Stimulated activated effector memory CD8-positive, alpha-beta T cell treated with anti-CD3 and anti-CD28 coated beads, Interleukin-12 subunit alpha, Interleukin-12 subunit beta, amount 100 ng/mL, for 72 hours (primary cell): ENCODE results near the gene LRFN3.
"Not testable (repeated sequence)": the region's sequence is repeated elsewhere in the genome, so short reads cannot be mapped to it uniquely, and the experiment has no call there.

ENCODE experiments used
- ATAC-seq: fragments of 150-1000 bp; cut with Tn5 transposase; 2 replicates; pipeline ENCODE4 v1.10.0; 2021
- DNase-seq, 2 donors: peaks; one replicate each; pipeline ENCODE4 v3.0.0; 2021 to 2022; ENCODE audit warnings: low spot score in 2 of 2
- H3K27ac Mint-ChIP-seq: one replicate; pipeline ENCODE4 v1.8.0; 2022; ENCODE audit warnings: mild to moderate bottlenecking, mixed read lengths
- H3K36me3 Mint-ChIP-seq: one replicate; pipeline ENCODE4 v1.8.0; 2022; ENCODE audit warnings: mild to moderate bottlenecking, mixed read lengths
- H3K4me1 Mint-ChIP-seq: one replicate; pipeline ENCODE4 v1.8.0; 2022; ENCODE audit warnings: mixed read lengths
- H3K4me3 Mint-ChIP-seq: one replicate; pipeline ENCODE4 v1.8.0; 2022; ENCODE audit warnings: mild to moderate bottlenecking, mixed read lengths
- H3K9me3 Mint-ChIP-seq: one replicate; pipeline ENCODE4 v1.8.0; 2022; ENCODE audit warnings: mixed read lengths

The LRFN3 gene

GRCh38 chr19:35940839-35941238 lies 4.7 kb downstream of the LRFN3 start:
- no peak overlapping the region for H3K4me3 Mint-ChIP-seq
- no peaks in the 10 kb centered on the region for H3K9me3 Mint-ChIP-seq
- ATAC-seq (no peak), DNase-seq (no peak)
- H3K4me1 Mint-ChIP-seq: peaks cover 43% of the 10 kb centered on the region
- H3K36me3 Mint-ChIP-seq: peaks cover 6% of the 10 kb centered on the region
- H3K27ac Mint-ChIP-seq: no peak overlapping the region

GRCh38 chr19:35942235-35942634 lies 6.1 kb downstream of the LRFN3 start:
- Mint-ChIP-seq H3K4me1 (peaks cover 47% of the 10 kb centered on the region), H3K9me3 (no peaks in the 10 kb centered on the region), H3K36me3 (peaks cover 13% of the 10 kb centered on the region), H3K27ac (no peak overlapping the region), H3K4me3 (no peak overlapping the region)
- DNase-seq (no peak), ATAC-seq (no peak)

- Mint-ChIP-seq H3K36me3 (peaks cover 16% of the 10 kb centered on the region), H3K4me3 (no peak overlapping the region), H3K27ac (peak overlapping the region; percentile 33), H3K4me1 (peaks cover 40% of the 10 kb centered on the region), H3K9me3 (no peaks in the 10 kb centered on the region)
- DNase-seq (no peak), ATAC-seq (no peak)
Observed at GRCh38 chr19:35943321-35944301, 7.4 kb downstream of the LRFN3 start.

GRCh38 chr19:35944556-35944955 lies 8.4 kb downstream of the LRFN3 start:
- Mint-ChIP-seq H3K4me1 (peaks cover 43% of the 10 kb centered on the region), H3K4me3 (no peak overlapping the region), H3K9me3 (no peaks in the 10 kb centered on the region), H3K27ac (no peak overlapping the region), H3K36me3 (peaks cover 16% of the 10 kb centered on the region)
- ATAC-seq: no peak
- no peak for DNase-seq

- no peak for DNase-seq
Observed at GRCh38 chr19:35945121-35945790, 9.1 kb downstream of the LRFN3 start.

GRCh38 chr19:35946203-35946602 lies 10.0 kb downstream of the LRFN3 start:
- no peaks in the 10 kb centered on the region for H3K9me3 Mint-ChIP-seq
- peaks cover 16% of the 10 kb centered on the region for H3K36me3 Mint-ChIP-seq
- ATAC-seq (no peak), DNase-seq (no peak)
- peak overlapping the region; percentile 80 for H3K27ac Mint-ChIP-seq
- H3K4me3 Mint-ChIP-seq: no peak overlapping the region
- peaks cover 44% of the 10 kb centered on the region for H3K4me1 Mint-ChIP-seq

More at GRCh38 chr19:35945121-35945790, 9.1 kb downstream of the LRFN3 start:
- Mint-ChIP-seq H3K27ac (peak overlapping the region; percentile 80), H3K9me3 (no peaks in the 10 kb centered on the region), H3K4me3 (no peak overlapping the region), H3K36me3 (peaks cover 16% of the 10 kb centered on the region), H3K4me1 (peaks cover 49% of the 10 kb centered on the region)
- ATAC-seq: no peak

- ATAC-seq (no peak), DNase-seq (no peak)
- Mint-ChIP-seq H3K4me3 (no peak overlapping the region), H3K9me3 (no peaks in the 10 kb centered on the region), H3K27ac (peak overlapping the region; percentile 44), H3K4me1 (peaks cover 55% of the 10 kb centered on the region), H3K36me3 (peaks cover 11% of the 10 kb centered on the region)
Observed at GRCh38 chr19:35949131-35949530, 13.0 kb downstream of the LRFN3 start.

GRCh38 chr19:35955881-35956634 lies 19.9 kb downstream of the LRFN3 start:
- Mint-ChIP-seq H3K4me1 (peaks cover 60% of the 10 kb centered on the region), H3K36me3 (no peaks in the 10 kb centered on the region), H3K4me3 (no peak overlapping the region), H3K27ac (peak overlapping the region; percentile 34), H3K9me3 (no peaks in the 10 kb centered on the region)
- ATAC-seq (no peak), DNase-seq (no peak)

GRCh38 chr19:35957411-35957810 lies 21.2 kb downstream of the LRFN3 start:
- H3K36me3 Mint-ChIP-seq, H3K4me3 Mint-ChIP-seq, H3K9me3 Mint-ChIP-seq, DNase-seq, ATAC-seq, H3K27ac Mint-ChIP-seq: not testable (repeated sequence)
- H3K4me1 Mint-ChIP-seq: peaks cover 55% of the 10 kb centered on the region

- DNase-seq (no peak), ATAC-seq (no peak)
- Mint-ChIP-seq H3K4me1 (peaks cover 43% of the 10 kb centered on the region), H3K4me3 (peak overlapping the region; percentile 70), H3K27ac (peak overlapping the region; percentile 43), H3K36me3 (no peaks in the 10 kb centered on the region), H3K9me3 (no peaks in the 10 kb centered on the region)
Observed at GRCh38 chr19:35958660-35959039, 22.5 kb downstream of the LRFN3 start.

GRCh38 chr19:35959040-35959967 lies 23.1 kb downstream of the LRFN3 start:
- peak overlapping the region; percentile 70 for H3K4me3 Mint-ChIP-seq
- no peaks in the 10 kb centered on the region for H3K9me3 Mint-ChIP-seq
- H3K4me1 Mint-ChIP-seq: peaks cover 37% of the 10 kb centered on the region
- no peak overlapping the region for H3K27ac Mint-ChIP-seq
- ATAC-seq (peak; percentile 95), DNase-seq (peak; percentile 63 to 75)
- H3K36me3 Mint-ChIP-seq: no peaks in the 10 kb centered on the region

- no peaks in the 10 kb centered on the region for H3K36me3 Mint-ChIP-seq
- H3K4me1 Mint-ChIP-seq: peaks cover 34% of the 10 kb centered on the region
- H3K9me3 Mint-ChIP-seq: no peaks in the 10 kb centered on the region
- DNase-seq (no peak), ATAC-seq (no peak)
- H3K4me3 Mint-ChIP-seq: peak overlapping the region; percentile 70
- H3K27ac Mint-ChIP-seq: no peak overlapping the region
Observed at GRCh38 chr19:35959968-35960320, 23.8 kb downstream of the LRFN3 start.

GRCh38 chr19:35960432-35960972 lies 24.3 kb downstream of the LRFN3 start:
- Mint-ChIP-seq H3K9me3 (no peaks in the 10 kb centered on the region), H3K4me3 (peak overlapping the region; percentile 70), H3K4me1 (peaks cover 29% of the 10 kb centered on the region), H3K36me3 (no peaks in the 10 kb centered on the region), H3K27ac (no peak overlapping the region)
- DNase-seq (no peak), ATAC-seq (no peak)

GRCh38 chr19:35963514-35963913 lies 27.3 kb downstream of the LRFN3 start:
- no peak overlapping the region for H3K4me3 Mint-ChIP-seq
- ATAC-seq (no peak), DNase-seq (no peak)
- no peaks in the 10 kb centered on the region for H3K9me3 Mint-ChIP-seq
- H3K4me1 Mint-ChIP-seq: peaks cover 36% of the 10 kb centered on the region
- no peak overlapping the region for H3K27ac Mint-ChIP-seq
- no peaks in the 10 kb centered on the region for H3K36me3 Mint-ChIP-seq
